NT2/D1 (cell line): ENCODE data around the gene ZBTB7A.

Experiments used
- SUZ12 ChIP-seq: IDR thresholded peaks from 2 replicates; pipeline ENCODE4 v1.6.1; 2011; ENCODE audit not compliant: insufficient read length, insufficient read depth; ENCODE audit errors: extremely low read depth
- YY1 ChIP-seq: IDR thresholded peaks from 2 replicates; pipeline ENCODE4 v1.6.1; 2011; ENCODE audit not compliant: insufficient read length, insufficient read depth
- ZNF274 ChIP-seq: IDR thresholded peaks from 2 replicates; pipeline ENCODE4 v1.6.1; 2011; ENCODE audit warnings: mild to moderate bottlenecking, low read depth, low read length

DNA sequence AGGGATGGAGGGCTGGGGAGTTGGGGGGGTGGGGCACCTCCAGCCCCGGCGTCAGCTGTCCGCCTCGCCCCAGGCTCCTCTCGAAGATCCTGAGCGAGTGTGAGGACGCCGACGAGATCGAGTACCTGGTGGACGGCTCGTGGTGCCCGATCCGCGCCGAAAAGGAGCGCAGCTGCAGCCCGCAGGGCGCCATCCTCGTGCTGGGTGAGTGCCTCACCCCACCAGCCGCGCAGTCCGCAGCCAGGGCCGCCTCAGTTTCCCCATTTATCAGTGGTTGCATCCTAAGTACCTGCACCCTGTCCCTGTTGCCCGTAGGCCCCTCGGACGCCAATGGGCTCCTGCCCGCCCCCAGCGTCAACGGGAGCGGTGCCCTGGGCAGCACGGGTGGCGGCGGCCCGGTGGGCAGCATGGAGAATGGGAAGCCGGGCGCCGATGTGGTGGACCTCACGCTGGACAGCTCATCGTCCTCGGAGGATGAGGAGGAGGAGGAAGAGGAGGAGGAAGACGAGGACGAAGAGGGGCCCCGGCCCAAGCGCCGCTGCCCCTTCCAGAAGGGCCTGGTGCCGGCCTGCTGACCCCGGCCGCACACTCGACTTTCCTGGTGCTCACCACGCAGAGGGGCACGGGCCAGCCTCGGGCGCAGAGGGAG, 29.3 kb downstream of the ZBTB7A start:
- TF ChIP-seq YY1 = no peak
- no peak for TF ChIP-seq SUZ12
- TF ChIP-seq ZNF274 = no peak
